GM13977 (cell line): ENCODE measurements around the gene GRM2.
A peak's percentile ranks its signal among the peaks of the same experiment; 100 is the strongest.

Experiments used
- DNase-seq: peaks from one replicate; pipeline ENCODE4 v3.0.0; 2012; ENCODE audit warnings: low spot score
- in situ Hi-C: fragments of 300-500 bp; cut with MboI; formaldehyde crosslinking; loops from one replicate; pipeline ENCODE4 v1.12.0; 2022; ENCODE audit warnings: low sequenced_read_pairs, low pct_unique_long_range_greater_than_20kb, mixed read lengths, inconsistent platforms; ENCODE audit not compliant: unreplicated experiment
- TF ChIP-seq, protein P1 (sequence below): IDR thresholded peaks from 2 replicates; pipeline ENCODE4 v1.5.1; 2012; ENCODE audit warnings: mild to moderate bottlenecking, control low read depth; ENCODE audit not compliant: insufficient read depth; ENCODE audit errors: extremely low read depth, missing control alignments

GRM2 gene

GRCh38 chr3:51718547-51719409 lies 11.9 kb downstream of the GRM2 start:
- TF ChIP-seq, protein P1, sequence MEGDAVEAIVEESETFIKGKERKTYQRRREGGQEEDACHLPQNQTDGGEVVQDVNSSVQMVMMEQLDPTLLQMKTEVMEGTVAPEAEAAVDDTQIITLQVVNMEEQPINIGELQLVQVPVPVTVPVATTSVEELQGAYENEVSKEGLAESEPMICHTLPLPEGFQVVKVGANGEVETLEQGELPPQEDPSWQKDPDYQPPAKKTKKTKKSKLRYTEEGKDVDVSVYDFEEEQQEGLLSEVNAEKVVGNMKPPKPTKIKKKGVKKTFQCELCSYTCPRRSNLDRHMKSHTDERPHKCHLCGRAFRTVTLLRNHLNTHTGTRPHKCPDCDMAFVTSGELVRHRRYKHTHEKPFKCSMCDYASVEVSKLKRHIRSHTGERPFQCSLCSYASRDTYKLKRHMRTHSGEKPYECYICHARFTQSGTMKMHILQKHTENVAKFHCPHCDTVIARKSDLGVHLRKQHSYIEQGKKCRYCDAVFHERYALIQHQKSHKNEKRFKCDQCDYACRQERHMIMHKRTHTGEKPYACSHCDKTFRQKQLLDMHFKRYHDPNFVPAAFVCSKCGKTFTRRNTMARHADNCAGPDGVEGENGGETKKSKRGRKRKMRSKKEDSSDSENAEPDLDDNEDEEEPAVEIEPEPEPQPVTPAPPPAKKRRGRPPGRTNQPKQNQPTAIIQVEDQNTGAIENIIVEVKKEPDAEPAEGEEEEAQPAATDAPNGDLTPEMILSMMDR = peak; percentile 87
- in situ Hi-C loops = no loop called here
- DNase-seq = peak; percentile 86

DNA sequence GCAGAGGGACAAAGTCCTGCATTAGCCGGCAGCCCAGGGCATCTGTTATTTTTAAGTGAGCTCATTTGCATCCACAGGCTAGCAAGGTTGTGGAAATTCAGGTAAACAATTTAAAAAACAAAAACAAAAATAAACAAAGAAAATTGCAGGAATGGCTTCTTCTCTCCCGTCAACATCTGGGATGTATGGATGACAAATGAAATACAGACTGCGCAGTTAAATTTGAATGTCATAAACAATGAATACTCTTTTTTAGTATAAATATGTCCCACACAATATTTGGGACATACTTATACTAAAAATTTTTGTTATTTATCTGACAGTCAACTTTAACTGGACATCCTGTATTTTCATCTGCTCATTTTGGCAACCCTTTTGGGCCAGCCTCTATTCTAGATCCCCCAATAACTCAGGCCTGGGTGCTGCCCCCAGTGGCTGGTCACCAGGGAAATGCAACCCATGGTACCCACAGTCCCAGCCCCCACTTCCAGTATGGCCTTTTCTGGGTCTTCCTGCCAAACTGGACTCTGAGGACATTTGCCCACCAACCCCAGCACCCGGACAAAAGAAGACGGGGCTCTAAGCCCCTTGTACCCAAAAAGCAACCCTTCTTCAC lies 12.7 kb downstream of the GRM2 start:
- in situ Hi-C loops = no loop called here
- TF ChIP-seq, protein P1 = peak; percentile 17
- no peak for DNase-seq

- DNase-seq = no peak
- TF ChIP-seq, protein P1 = no peak
- in situ Hi-C loops = no loop called here
Measured at GRCh38 chr3:51720292-51721061, 13.6 kb downstream of the GRM2 start.

GRCh38 chr3:51721062-51721745 lies 14.3 kb downstream of the GRM2 start:
- TF ChIP-seq, protein P1 = no peak
- no peak for DNase-seq
- in situ Hi-C loops = no loop called here

DNA sequence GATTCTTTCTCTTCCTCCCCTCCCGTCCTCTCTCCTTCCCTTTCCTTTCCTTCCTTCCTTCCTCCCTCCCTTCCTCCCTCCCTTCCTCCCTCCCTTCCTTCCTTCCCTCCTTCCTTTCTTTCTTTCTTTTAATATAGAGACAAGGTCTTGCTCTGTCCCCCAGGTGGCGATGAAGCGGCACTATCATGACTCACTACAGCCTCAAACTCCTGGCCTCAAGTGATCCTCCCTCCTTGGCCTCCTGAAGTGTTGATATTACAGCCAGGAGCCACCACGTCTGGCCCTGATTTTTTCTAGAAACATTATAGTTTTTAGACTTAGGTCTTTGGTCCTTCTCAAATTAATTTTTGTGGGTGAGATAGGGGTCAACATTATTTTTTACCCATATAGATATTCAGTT lies 15.5 kb downstream of the GRM2 start:
- DNase-seq = no peak
- in situ Hi-C loops = no loop called here
- TF ChIP-seq, protein P1 = no peak

GRCh38 chr3:51727500-51727899 lies 20.6 kb downstream of the GRM2 start:
- no peak for DNase-seq
- in situ Hi-C loops = no loop called here
- TF ChIP-seq, protein P1 = no peak
